HG02588 (cell line): ENCODE results near the gene MRPL48.
A peak's percentile ranks its signal among the peaks of the same experiment; 100 is the strongest.
"Not testable (repeated sequence)": the region's sequence is repeated elsewhere in the genome, so short reads cannot be mapped to it uniquely, and the experiment has no call there.

Source experiments
- ATAC-seq: cut with Tn5 transposase; IDR thresholded peaks from one replicate; pipeline ENCODE4 v1.9.1; 2021; ENCODE audit warnings: mild to moderate bottlenecking, moderate library complexity; ENCODE audit not compliant: unreplicated experiment

The MRPL48 gene

DNA sequence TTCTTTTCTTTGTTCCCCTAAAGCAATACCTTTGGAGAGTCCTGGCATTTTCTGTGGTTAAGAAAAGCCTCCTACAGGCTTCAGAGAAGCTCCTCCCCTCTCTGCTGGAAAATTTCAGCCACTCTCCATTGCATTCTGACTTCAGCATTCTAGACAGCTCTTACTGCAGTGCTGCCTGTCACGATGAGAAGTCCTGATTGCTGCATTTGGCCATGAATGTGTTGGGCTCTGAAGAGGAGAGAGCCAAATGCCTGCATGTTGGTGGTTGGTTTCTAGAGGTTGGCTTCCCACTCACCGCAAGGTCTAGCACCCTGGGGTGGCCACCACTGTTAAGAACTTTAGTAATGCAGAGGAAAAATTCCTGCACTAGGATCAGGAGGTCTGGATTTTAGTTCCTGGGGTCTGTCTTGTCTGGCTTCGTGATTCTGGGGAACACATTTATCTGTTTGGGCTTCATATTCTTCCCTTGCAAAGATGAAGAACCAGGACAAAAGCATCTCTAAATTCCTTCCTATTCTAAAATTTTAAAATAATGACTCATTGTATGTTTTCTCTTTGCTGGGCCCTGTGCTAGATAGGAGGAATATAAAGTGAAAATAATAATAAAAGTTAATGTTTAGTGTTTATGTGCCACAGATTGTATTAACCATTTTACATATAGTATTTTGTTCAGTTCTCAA lies 50.9 kb downstream of the MRPL48 start:
- no peak for ATAC-seq

- ATAC-seq = no peak
These were observed 51.4 kb downstream of the MRPL48 start for GRCh38 chr11:73839123-73839457.

DNA sequence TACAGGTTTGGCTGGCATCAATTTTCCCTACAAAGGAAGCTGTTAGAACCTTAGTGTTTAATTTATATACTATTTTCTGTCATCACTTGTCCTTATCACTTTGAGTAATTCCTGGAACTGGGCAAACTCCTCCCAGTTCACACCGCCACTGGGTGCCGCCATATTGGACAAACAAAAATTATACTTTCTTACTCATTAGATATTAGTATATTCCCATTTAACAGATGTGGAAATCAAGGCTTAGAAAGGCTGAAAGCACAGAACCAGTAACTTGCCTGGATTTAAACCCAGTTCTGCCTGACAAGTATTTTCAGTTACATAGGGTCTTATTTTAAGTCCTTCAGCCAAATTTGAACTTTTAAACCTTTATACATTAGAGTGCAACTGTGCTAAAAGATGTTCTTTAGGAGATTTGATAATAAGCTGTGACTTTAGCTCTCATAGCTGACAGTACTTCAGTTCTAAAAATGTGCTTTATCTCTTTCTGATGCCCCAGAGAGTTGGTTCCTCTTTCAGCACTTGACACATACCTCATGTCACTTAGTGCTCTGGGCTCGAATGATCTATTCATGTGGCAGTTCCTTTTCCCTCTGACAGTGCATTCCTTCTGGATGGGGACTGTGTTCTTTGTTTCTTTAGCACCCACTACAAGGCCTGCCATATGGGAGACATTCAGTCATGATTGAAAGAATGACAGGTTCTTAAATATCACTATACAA lies 63.5 kb downstream of the MRPL48 start:
- no peak for ATAC-seq

DNA sequence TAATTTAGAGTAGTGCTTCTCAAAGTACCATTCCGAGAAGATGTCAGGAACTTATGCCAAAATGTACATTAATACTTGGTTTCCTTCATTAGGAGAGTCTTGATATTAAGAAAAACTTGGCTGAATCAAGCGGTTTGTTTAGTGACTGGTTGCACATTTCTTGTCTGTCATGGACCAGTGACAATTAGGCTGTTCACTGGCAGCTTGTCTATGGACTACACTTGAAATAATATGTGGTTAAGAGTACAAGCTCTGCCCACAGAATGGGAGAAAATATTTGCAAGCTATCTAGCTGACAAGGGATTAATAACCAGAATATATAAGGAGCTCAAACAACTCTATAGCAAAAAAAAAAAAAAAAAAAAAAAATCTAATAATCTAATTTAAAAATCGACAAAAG lies 64.4 kb downstream of the MRPL48 start:
- ATAC-seq = no peak

DNA sequence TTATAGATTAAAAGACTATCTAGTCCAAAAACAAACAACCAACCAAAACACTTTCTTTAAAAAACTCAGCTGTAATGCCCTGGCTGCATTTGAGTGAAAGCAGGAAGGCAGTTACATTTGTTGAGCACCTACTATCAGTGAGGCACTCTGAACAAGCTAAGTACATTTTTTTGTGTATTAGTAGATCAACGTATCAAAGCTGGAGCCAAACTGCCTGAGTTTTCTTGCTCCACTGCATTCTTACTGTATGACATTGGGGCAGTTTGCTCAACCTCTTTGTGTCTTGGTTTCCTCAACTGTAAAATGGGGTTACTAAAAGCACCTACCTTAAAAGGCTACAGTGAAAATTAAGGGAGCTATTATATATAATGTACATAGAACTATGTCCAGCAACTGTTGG lies 67.0 kb downstream of the MRPL48 start:
- no peak for ATAC-seq

GRCh38 chr11:73856031-73856567 lies 68.4 kb downstream of the MRPL48 start:
- ATAC-seq = no peak

- ATAC-seq = no peak
These were observed 72.0 kb downstream of the MRPL48 start for GRCh38 chr11:73859671-73860070.

DNA sequence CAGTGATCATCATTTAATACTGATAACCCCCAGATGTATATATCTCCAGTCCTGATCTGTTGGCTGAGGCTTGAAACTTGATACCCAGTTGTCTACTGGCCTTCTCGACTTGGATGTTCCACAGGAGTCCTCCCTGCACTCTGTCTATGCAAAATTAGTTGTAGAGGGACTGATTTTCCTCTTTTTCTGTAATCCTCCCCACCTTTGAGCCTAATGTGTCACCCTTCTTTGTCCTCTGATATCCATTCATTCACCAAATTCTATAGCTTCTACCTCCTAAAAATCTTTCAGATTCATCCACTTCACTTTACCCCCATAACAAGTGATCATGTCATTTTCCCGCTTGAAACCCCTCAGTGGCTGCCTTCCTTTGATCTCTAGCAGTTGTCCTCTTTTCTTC lies 72.5 kb downstream of the MRPL48 start:
- ATAC-seq = no peak

- no peak for ATAC-seq
These were observed 75.3 kb downstream of the MRPL48 start for GRCh38 chr11:73862986-73863385.

GRCh38 chr11:73866095-73866579 lies 78.5 kb downstream of the MRPL48 start:
- ATAC-seq = no peak

GRCh38 chr11:73866586-73866996 lies 78.9 kb downstream of the MRPL48 start:
- no peak for ATAC-seq

GRCh38 chr11:73869332-73869949 lies 81.8 kb downstream of the MRPL48 start:
- no peak for ATAC-seq

GRCh38 chr11:73870261-73870660 lies 82.6 kb downstream of the MRPL48 start:
- ATAC-seq = no peak

DNA sequence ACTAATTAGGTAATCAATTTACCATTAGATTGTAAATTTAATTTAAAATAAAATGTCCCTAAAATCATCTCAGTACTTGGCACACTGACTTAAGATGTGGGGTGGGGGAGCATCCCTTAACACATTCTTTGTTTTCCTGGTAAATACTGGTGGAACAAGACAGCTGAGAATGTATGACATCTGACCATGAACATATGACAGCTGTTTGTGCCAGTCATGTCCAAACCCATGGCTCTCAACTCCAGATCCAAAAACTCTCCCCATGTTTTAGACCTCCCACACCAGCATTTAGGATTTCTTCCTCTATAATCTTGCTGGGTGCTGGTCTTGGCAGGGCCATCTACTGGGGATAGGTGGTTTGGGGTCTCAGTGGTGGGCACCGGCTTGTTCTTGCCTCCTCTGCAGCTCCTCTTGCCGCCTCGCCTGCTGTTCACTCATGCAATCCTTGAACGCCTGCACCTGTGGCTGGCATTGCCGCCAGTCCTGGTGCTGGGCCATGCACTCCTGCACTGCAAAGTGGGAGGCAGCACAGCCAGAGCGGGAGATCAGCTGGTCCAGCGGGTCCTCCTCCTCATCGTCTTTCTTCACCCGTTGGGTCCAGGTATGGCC lies 85.2 kb downstream of the MRPL48 start:
- no peak for ATAC-seq

GRCh38 chr11:73875380-73875779 lies 87.7 kb downstream of the MRPL48 start:
- ATAC-seq = no peak

- no peak for ATAC-seq
These were observed 88.2 kb downstream of the MRPL48 start for GRCh38 chr11:73875840-73876239.

GRCh38 chr11:73876424-73877310 lies 89.0 kb downstream of the MRPL48 start, which contains the start of the genes COA4 and PAAF1:
Gene COA4, minus strand, starts transcription at chr11:73876846. Its CDS starts 3,468 bp downstream, at chr11:73873378.
Gene PAAF1, plus strand, starts transcription at chr11:73876999. Its CDS starts 23 bp downstream, at chr11:73877022.
- peak; percentile 95 for ATAC-seq

DNA sequence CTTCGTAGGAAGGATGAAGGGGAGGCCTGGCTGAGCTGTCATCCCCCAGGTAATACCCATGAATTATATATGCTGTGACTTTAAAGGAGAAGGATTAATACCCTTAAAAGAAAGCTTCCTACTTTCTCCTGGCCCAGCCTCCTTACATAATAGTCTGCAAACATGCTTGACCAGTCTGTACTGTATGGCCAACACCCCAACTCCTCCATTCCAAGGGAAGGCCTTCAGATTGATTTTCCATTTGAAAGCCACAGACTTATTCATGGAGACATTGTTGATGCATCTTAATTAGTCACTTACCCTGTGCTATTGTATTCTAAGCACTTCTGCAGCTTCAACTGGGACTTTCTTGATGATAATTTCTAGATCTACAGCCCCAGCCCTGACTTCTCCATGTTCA lies 91.1 kb downstream of the MRPL48 start:
- ATAC-seq = no peak

DNA sequence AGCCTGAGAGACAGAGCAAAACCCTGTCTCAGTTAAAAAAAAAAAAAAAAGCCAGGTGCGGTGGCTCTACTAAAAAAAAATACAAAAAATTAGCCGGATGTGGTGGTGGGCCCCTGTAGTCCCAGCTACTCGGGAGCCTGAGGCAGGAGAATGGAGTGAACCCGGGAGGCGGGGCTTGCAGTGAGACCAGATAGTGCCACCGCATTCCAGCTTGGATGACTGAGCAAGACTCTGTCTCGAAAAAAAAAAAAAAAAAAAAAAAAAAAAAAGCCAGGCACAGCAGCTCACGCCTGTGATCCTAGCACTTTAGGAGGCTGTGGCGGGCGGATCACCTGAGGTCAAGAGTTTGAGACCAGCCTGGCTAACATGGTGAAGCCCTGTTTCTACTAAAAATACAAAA lies 92.8 kb downstream of the MRPL48 start:
- not testable (repeated sequence) for ATAC-seq

GRCh38 chr11:73883856-73884255 lies 96.2 kb downstream of the MRPL48 start:
- ATAC-seq = no peak
